ENCODE measurements around the gene C1QB.

GRCh38 chr1:22606161-22606560, 46.9 kb upstream of the C1QB start:
- TF ChIP-seq CTCF (conservative IDR thresholded peaks at IDR 0.05) (no peak), EZH2 (IDR thresholded peaks at IDR 0.05; ENCODE audit: low read depth) (no peak)
